DMS153 treated with DMSO at 0.1 percent for 48 hours (cell line): ENCODE results near the gene SEC14L1.
A peak's percentile ranks its signal among the peaks of the same experiment; 100 is the strongest.

Source experiments
- DNase-seq: peaks from one replicate; lab custom pipeline; 2025; ENCODE audit not compliant: unreplicated experiment; lab: John Stamatoyannopoulos, UW

Gene SEC14L1

DNA sequence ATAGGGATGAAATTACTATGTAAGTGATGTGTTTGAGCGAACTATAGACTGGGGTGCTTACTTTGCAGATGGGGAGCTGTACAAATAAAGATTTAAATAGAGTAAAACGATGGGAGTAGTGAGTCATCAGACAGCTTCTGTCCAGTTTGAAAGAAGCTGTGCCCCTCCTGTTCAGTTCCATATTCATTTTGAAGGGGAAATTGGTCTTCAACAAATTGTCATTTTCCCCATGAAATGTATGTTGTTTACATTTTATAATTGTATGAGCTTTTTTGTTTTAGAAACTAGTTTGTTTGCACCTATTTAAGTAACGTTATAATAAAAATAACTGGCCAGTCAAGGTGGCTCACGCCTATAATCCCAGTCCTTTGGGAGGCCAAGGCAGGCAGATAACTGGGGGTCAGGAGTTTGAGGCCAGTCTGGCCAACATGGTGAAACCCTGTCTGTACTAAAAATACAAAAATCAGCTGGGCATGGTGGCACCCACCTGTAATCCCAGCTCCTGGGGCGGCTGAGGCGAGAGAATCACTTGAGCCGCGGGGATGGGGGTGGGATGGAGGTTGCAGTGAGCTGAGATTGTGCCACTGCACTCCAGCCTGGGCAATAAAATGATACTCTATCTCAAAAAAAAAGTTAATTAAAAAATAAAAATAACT, 20.2 kb downstream of the SEC14L1 start:
- DNase-seq = peak; percentile 77

DNA sequence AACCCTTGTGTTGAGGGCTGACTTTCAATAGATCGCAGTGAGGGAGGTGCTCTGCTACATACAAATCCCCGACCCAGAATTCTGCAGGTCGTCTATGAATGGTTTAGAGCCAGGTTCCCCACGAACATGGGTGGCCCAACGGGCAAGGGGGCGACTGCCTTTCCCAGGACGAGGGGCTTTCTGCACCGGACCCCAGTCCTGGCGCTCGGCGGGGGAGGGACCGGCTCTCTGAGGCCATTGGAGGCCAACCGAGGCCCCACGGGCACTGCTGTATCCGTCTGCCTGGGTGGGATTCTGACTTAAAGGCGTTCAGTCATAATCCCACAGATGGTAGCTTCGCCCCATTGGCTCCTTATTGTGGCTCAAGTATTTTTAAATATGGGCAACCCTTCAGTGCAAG, 21.2 kb downstream of the SEC14L1 start:
- DNase-seq = no peak

DNA sequence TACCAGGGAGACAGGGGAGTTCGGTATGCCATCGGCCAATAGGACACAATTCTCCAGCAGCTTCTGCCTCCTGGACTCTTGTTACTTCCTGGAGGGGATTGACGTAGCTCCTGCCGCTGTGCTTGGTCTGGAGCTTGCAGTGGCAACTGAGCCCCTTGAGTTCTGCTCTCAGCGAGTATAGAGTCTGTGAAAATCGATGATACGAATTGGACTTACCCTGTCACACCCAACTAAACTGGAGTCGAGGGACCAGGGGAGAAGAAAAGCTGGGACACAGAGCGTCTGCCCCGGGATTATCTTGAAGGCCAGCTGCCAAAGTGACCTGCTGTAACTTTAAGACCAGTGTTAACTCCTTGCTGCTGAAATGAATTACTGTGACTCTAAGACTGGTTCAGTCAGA, 22.2 kb downstream of the SEC14L1 start:
- DNase-seq = no peak

DNA sequence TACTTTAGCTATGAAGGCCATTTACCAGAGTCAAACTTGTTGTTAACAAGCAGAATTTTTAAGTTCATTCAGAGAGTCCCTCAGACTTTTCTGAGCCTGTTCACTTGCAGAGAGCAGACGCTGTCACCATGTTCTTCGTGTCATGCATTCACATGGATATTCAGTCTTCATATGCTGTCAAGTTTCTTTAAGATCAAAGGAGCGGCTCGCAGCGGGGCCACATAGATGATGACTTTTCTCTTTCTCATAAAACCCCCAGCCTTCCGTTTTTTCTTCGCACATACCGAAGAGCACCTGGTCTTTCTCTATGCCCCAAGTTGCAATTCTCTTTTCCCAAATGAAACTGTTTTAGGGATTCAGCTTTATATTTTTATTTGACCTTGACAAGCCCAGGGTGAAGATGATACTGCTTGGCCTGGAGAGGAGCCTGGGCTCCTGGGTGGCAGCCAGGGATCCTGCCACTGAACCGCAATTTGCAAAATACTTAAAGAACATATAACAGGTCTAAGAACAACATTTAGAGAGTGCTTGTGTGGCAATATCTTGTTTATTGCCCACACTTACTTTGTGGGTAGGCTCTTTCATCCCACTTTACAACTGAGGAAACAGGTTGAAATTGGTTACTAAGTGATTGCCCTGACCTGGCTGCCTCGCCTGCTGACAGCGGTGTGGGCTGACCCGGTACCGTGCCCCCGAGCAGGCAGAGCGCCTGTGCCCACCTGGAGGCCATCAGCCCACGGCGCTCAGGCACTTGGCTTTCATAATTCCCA, 22.9 kb downstream of the SEC14L1 start:
- no peak for DNase-seq

DNA sequence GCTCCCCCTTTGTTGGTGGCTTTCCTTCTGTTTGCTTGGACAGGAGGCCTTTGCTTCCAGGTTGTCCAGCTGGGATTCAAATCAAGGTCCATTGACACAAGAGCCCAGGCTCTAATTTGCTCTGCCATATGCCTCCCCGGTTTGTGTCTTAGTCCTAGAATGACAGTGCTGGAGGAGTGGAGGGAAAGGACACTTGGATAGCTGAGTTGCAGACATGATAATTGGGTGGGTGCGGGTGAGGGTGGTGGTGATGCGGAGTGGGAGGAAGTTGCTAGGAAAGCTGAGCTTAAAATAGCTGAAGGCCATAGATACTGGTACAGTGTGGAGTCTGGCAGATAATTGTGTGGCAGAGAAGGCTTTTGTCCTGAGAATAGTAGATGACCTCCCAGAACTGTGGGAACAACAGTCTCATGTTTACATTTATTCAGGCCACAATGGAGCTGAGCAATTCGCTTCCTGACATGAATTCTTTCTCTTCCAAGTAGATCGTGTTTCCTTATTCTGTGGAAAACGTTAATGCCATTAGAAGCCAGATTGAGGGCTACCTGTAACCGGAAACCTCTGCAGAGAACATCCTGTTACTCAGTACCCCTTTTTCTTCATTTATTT, 23.8 kb downstream of the SEC14L1 start:
- DNase-seq = peak; percentile 85

DNA sequence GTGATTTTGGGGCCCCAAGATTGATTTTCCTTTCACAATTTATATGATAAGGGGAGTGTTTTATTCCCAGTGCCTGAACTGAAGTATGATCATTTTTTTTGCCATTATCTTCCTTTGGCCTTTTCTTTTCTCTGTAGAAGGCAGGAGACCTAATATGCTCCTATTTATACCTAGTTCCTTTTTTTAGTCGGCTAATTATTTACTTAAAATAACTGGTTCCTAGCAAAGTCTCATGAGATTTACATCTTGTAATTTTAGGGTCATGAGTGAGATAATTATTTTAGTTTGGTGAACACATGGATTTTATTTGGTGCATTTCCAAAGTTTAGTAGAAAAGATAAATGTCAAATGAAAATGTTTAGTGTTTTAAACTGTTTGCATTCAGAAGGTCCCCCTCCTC, 24.8 kb downstream of the SEC14L1 start:
- no peak for DNase-seq

DNA sequence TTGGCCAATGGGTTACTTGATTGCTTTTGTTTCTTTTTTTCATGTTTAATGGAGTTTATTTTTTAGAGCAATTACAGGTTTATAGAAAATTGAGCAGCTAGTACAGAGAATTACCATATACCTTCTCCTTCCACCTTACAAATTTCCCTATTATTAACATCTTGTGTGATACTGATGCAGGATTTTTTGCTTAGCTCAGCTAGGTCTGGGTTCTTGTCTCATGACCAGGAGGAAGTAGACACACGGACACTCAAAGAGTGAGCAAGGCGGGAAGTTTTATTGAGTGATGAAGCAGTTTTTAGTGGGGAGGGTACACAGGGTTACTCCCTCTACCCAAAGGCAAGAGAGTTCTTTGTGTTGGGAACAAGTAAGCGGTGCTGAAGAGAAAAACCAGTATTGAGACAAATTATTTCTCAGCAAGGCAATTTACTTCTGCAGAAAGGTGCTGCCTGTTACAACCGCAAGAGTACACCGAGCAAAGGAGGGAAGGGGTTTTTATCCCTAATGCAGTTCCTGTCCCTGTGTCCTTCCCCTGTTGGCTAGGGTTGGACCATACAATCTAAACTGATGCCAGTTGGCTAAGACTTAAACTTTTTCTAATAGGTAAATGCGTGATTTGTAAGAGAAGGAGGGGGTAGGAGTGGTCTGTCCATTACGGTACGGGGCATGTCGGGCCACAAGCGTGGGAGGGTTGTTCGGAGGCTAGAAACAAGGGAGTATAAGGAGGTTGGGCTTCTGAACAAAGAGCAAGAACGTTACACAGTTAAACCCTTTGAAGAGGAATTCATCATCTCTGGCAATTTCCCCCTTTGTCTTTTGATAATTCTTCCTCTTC, 26.9 kb downstream of the SEC14L1 start:
- DNase-seq = no peak

DNA sequence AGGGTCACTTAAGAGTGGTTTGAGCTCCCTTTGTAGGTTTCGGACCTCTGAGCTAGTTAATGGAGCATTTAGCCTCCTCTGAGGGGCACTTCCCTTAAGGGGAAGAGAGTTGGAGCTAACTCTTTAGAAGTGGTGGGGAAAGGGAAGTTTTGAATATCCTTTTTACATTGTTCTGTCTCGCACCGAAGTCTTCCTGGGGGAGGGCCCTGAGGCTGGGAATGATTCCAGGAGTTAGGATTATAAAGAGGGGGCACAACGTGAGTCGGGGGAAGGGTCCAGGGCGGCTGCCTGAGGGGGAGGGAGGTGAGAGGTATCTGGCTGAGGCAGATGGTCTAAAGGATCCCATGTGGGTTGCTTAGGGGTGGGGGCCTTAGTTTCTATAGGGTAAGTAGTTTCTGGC, 32.3 kb downstream of the SEC14L1 start:
- no peak for DNase-seq

DNA sequence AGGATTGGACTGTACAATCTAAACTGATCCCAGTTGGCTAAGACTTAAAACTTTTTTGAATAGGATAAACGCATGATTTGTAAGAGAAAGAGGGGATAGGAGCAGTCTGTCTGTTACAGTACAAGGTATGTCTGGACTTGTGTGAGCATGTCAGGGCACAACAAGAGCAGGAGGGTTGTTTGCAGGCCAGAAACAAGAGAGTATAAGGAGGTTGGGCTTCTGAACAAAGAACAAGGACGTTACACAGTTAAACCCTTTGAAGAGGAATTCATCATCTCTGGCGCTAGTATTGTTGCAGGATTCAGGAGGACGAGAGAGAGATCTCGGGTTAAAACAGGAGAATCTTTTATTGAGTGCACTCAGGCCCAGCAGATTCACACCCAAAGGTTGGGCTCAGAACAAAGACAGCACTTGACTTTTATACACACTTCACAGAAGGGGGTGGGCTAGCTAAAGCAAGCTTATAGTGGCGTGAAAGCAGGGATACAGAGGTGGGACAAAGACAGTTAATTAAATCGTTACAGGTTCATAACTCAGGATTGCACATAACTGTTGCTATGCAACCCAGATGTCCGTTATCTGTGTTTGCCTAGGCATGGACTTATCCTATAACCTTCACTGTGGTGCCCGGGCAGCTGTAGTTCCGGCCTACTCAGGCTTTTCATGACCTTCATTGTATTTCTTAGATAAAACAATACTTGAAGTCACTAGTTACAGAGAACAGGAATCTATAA, 34.3 kb downstream of the SEC14L1 start:
- DNase-seq = no peak

DNA sequence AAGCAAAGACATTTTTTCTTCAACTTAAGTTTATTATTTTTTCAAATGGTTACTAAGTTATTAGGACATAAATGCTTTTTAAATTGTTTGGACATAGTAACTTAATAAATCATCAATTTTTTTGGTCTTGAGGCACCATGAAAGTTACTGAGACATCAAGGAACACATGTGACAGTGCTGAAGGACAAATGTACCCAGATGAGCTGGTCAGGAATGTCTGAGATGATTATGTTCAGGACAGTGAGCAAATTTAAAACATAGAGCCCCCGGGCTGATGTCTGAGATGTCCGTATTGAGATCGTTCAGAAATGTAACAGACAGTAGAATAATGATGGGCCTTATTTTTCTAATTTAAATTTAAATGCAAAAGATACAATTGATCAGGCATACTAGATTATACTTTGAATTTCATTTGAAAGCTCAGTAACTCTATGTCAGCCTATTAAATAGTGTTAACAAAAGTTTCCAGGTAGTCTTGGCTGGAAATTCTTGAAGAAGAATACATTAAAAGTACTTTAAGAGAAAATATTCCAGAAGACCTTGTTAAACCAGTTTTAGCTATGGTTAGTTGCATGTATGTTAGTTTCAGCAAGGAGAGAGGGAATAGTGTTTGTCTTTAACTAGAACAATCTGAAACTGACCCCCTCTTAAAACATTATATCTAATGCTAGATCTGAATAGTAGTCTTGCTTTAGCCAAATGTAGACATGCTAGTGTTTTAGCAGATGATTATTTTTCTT, 36.4 kb downstream of the SEC14L1 start:
- no peak for DNase-seq

DNA sequence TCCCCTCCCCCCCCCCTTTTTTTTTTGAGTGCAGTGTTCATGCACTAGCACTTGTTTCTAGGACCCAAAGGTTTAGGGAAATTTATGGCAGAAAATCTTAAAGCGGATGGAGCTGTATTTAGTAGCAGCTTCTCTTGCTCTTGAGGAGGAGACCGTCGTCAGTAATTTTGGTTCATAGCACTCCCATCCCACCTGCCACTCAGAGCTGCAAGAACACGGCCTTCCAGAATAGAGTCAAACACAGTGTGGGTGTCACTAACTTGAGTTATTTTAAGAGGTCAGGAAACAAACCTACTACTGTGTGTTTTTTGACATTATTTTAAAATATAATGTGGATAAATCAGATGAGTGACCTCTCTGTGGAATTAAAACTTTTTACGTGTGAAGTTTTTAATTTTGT, 37.3 kb downstream of the SEC14L1 start:
- no peak for DNase-seq

DNA sequence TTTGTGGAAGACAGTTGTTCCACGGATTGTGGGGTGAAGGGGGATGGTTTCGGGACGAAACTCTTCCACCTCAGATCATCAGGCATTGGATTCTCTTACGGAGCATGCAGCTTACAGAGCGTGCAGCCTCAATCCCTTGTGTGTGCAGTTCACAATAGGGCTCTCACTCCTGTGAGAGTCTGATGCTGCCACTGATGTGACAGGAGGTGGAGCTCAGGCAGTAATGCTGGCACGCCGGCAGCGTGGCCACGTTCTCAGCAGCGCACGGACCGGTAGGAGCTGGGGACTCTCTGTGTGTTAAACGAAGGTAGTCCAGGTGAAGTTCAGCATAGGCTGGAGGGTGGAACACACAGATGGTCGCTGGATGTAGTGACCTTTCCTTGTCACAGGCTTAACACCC, 37.8 kb downstream of the SEC14L1 start:
- DNase-seq = no peak

DNA sequence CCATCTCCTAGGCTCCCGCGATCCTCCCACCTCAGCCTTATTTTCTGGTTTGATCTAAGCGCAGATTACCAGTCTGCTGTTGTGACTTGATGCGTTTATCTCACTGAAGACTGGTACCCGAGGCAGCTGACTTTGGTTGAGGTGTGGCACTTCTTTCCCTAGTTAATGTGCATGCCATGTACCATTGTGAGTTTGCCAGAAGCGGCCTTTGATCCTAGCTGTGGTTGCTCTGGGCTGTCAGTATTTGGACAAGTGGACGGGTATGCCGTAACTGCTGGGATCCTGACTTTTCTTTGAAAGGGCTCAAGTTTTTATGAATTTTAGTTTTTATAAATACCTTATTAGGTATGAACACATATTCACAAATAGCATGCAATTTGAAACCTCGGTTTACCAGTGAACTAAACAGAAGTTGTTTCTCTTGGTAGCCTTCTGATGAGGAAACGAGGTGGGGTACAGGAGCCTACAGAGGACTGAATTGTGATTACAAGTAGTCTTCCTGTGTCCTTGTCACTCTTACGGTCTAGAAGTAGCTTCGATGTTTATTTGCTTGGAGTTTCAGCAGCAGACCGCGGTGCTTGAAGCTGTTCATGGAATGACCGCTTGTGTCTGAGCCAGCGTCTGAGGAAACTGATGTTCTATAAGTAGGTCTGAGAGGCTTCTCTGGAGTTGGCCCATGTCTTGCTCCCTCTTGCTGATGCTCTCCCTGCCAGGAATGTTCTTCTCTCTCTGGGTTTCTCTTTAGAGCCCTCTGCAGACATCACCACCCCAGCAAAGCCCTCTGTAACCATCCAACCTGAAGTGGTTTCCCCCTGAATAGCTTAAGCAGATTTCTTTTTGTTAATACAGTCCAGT, 40.0 kb downstream of the SEC14L1 start:
- DNase-seq = no peak

DNA sequence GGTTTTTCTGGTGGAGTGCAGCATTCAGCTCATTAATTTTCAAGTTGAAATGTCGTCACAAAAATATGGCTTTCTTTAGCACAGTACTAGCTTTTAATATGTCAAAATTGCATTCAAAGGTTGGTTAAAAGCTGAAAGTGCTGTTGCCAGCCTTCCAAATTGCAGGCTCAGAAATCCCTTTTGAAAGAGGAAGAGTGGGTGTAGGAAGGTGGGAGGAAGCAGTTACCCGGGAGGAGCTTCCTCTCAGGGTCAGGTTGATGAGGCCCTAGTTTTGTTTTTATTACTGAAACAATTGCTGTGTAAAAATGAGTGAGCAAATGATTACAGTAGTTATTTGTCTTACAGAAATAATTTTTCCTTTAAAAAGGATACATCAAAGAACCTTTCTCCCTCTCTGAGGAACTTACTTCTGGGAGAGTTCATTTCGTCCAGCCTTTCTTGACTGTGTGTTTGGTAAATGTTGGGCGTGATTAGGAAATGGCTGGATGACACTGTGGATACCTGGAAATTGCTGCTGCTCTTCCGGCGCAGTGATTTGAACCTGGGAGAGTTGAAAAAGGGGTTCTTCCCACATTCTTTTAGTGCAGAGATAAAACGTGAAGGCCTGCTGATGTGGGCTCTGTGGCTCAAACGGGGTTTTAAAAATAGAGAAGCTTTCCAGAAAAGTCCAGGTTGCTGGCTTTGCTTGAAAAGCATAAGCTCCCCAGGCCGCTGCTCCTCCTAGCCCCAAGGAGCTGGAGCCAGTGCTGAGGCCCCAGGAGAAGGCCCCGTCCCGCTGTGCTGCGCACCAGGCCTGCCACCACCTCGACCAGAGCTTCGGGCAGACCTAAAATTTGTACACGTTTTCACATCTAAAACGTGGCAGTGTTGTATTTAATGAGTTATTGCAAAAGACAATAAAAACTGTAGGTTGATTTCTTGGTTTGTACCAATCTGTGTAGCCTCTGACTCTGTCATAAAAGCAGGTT, 41.7 kb downstream of the SEC14L1 start:
- DNase-seq = no peak

DNA sequence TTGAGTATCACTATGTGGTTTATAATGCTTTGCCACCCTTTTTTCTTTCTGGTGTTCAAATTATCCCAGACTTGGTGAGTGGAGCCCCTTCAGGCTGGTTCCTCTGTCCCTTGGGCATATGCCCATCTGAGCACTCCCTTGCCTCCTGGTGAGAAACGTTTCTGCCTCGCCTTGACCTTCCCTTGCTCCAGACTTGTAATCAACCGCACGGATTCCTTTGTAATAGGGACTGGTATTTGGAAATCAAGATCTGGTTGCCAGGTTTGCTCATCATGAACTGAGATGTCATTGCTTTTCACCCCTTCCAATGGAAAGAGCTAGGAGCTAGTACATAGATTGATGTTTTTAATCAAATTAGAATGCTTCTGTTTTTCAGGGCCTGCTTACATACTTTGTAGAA, 43.7 kb downstream of the SEC14L1 start:
- DNase-seq = no peak

DNA sequence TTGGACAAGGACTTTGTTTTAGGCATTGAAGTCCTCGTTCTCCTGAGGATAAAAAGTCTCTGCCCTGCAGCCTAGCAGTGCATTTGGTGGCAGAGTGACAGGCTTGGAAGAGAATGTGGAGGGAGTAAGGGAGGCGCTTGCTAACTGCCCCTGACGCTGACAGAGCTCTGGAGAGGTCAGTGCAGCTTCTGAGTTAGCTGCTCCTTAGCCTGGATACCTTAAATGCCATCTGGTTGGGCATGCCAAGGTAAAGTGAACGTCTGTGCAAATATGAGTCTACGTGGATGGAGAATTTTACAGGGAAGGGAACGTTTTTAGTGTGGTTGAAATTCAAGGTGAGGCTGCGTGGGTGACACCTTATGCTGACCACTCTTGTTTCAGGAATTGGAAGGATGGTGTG, 44.4 kb downstream of the SEC14L1 start:
- DNase-seq = no peak

DNA sequence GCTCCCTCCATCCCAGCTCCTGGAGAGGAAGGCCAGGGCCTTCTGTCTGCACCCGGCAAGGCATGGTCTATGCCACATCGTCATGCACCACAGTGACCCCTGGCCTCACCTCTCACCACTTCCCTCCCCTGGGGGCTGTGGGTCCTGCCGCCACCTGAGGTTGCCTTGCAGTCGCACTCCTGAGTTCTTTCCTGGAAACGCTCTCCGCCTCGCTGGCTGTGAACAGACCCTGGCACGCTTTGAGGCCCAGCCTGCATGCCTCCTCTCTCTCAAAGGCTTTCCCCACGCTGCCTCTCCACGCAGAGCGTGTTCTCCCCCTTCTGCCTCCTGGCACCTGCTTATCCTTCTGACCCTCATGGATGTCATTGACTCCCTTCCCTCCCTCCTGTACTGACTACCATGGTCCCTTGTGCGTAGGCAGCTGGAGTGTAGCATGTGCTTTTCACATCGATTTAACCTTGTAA, 45.4 kb downstream of the SEC14L1 start:
- no peak for DNase-seq
